GM18502 (cell line): Measurements from ENCODE around the gene CTNNBIP1.

Source experiments
- ATAC-seq: cut with Tn5 transposase; IDR thresholded peaks from one replicate; pipeline ENCODE4 v1.9.1; 2021; ENCODE audit warnings: mild to moderate bottlenecking; ENCODE audit not compliant: unreplicated experiment, poor library complexity

The CTNNBIP1 gene

GRCh38 chr1:9860887-9861286 lies 49.2 kb downstream of the CTNNBIP1 start:
- ATAC-seq, result no peak

GRCh38 chr1:9859281-9860014 lies 50.6 kb downstream of the CTNNBIP1 start:
- no peak for ATAC-seq

- ATAC-seq, result no peak
Observed at GRCh38 chr1:9858293-9859035, 51.6 kb downstream of the CTNNBIP1 start.

GRCh38 chr1:9855186-9855585 lies 54.9 kb downstream of the CTNNBIP1 start:
- ATAC-seq, result no peak

- ATAC-seq, result no peak
Observed at GRCh38 chr1:9853249-9853595, 56.8 kb downstream of the CTNNBIP1 start.

- no peak for ATAC-seq
Observed at GRCh38 chr1:9852410-9853248, 57.4 kb downstream of the CTNNBIP1 start.

- ATAC-seq, result no peak
Observed at GRCh38 chr1:9852004-9852403, 58.1 kb downstream of the CTNNBIP1 start.

- ATAC-seq, result no peak
Observed at GRCh38 chr1:9850442-9851162, 59.5 kb downstream of the CTNNBIP1 start.

GRCh38 chr1:9849691-9850441 lies 60.2 kb downstream of the CTNNBIP1 start:
- no peak for ATAC-seq

GRCh38 chr1:9848022-9848421 lies 62.0 kb downstream of the CTNNBIP1 start:
- no peak for ATAC-seq

- ATAC-seq, result no peak
Observed at GRCh38 chr1:9847269-9847668, 62.8 kb downstream of the CTNNBIP1 start.

- ATAC-seq, result no peak
Observed at GRCh38 chr1:9846611-9847171, 63.4 kb downstream of the CTNNBIP1 start.

GRCh38 chr1:9845914-9846313 lies 64.2 kb downstream of the CTNNBIP1 start:
- ATAC-seq, result no peak

- ATAC-seq, result no peak
Observed at GRCh38 chr1:9844756-9845155, 65.3 kb downstream of the CTNNBIP1 start.

- ATAC-seq, result no peak
Observed at GRCh38 chr1:9844106-9844505, 66.0 kb downstream of the CTNNBIP1 start.

GRCh38 chr1:9843576-9843945 lies 66.5 kb downstream of the CTNNBIP1 start:
- ATAC-seq, result no peak

- ATAC-seq, result no peak
Observed at GRCh38 chr1:9842781-9843575, 67.1 kb downstream of the CTNNBIP1 start.

- ATAC-seq, result no peak
Observed at GRCh38 chr1:9842073-9842711, 67.9 kb downstream of the CTNNBIP1 start.
